ENCODE results near the gene ZBTB21. TPM values are rescaled to one million over a fixed set of nuclear protein-coding genes. Genes with fewer than 3 reads are reported as not detected.

Gene ZBTB21
- total RNA-seq = 10 to 100 TPM in 3 of 4 donors, 1 to 10 TPM in 1; 7.0 to 18.4 (median 12.4) TPM

GRCh38 chr21:42009831-42010506, at the start of gene ZBTB21:
Gene ZBTB21, minus strand, starts transcription at chr21:42010360. Its CDS starts 16,265 bp downstream, at chr21:41994095.
- no peak for TF ChIP-seq CTCF (IDR thresholded peaks at IDR 0.05; ENCODE audit: low read depth)

- no peak for TF ChIP-seq CTCF (IDR thresholded peaks at IDR 0.05; ENCODE audit: low read depth)
Observed at GRCh38 chr21:42059721-42060120, 49.6 kb upstream of the ZBTB21 start.

- TF ChIP-seq CTCF (IDR thresholded peaks at IDR 0.05; ENCODE audit: low read depth) = no peak
Observed at GRCh38 chr21:42059141-42059540, 49.0 kb upstream of the ZBTB21 start.

GRCh38 chr21:42058631-42059111, 48.5 kb upstream of the ZBTB21 start:
- TF ChIP-seq CTCF (IDR thresholded peaks at IDR 0.05; ENCODE audit: low read depth) = no peak

- TF ChIP-seq CTCF (IDR thresholded peaks at IDR 0.05; ENCODE audit: low read depth) = no peak
Observed at GRCh38 chr21:42057851-42058437, 47.8 kb upstream of the ZBTB21 start.

- no peak for TF ChIP-seq CTCF (IDR thresholded peaks at IDR 0.05; ENCODE audit: low read depth)
Observed at GRCh38 chr21:42056996-42057689, 47.0 kb upstream of the ZBTB21 start.

GRCh38 chr21:42056468-42056867, 46.3 kb upstream of the ZBTB21 start:
- no peak for TF ChIP-seq CTCF (IDR thresholded peaks at IDR 0.05; ENCODE audit: low read depth)

Measured in subcutaneous adipose tissue (tissue), 4 donors.